GM10266 (cell line): ENCODE data around the gene PKIG.

ENCODE experiments used
- DNase-seq: peaks from one replicate; pipeline ENCODE4 v3.0.0; 2012; ENCODE audit errors: extremely low spot score
- CTCF ChIP-seq: IDR thresholded peaks from 2 replicates; pipeline ENCODE4 v1.5.1; 2012; ENCODE audit warnings: mild to moderate bottlenecking, low read depth; ENCODE audit not compliant: control insufficient read depth, insufficient read depth; ENCODE audit errors: missing control alignments

PKIG gene

DNA sequence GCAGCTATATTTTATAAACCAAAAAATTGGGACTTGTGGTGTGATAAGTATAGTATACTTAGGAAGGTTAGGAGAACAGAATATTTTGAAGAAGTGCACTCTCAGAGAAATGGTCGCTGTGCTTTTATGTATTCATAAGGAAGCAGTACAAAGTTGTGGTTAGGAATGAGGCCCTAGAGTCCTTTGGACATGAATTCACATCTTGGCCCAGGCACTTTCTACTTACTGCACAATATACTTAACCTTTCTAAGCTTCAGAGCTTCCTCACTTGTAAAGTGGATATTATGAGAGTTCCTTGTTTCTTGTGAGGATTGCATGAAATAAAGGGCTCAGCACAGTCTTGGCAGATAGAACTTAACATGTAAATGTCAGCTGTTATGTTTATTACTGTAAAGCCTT, 39.5 kb upstream of the PKIG start:
- TF ChIP-seq CTCF = no peak
- no peak for DNase-seq

DNA sequence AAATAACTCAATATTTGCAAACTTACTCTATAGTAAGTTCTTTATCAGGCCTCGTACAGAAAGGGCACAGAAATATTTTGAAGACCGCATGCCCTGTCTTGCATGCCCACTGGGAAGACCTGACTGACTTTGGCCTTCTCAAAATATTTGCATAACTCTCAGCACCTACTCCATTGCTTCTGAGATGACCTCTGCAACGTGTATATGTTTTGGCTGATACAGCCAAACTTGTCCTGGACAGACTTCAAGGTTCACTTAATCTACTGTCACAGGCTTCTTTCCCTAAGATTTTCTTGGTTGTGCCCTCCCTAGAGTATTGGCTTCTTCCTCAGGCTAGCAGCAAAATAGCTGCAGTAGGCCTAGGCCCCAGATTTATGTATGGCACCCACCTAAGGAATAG, 39.0 kb upstream of the PKIG start:
- DNase-seq = no peak
- TF ChIP-seq CTCF = no peak

DNA sequence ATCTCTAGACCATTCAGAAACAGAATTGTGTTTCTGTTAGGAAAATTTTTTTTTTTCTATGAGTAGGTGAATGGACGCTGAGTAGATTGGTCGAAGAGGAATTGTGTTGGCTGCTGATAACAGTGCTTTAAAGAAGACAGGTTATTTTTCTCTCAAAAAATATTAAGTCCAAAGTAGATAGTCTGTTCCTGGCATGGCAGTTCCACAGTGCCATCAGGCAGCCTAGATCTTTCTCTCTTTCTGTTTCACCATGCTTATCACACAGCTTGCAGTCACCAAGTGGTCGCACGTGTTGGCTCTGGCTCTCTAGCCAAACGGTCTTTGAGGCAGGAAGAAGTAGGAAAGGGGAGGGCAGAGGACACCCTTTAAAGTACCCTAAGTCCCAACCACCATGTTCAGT, 38.1 kb upstream of the PKIG start:
- TF ChIP-seq CTCF = no peak
- no peak for DNase-seq

DNA sequence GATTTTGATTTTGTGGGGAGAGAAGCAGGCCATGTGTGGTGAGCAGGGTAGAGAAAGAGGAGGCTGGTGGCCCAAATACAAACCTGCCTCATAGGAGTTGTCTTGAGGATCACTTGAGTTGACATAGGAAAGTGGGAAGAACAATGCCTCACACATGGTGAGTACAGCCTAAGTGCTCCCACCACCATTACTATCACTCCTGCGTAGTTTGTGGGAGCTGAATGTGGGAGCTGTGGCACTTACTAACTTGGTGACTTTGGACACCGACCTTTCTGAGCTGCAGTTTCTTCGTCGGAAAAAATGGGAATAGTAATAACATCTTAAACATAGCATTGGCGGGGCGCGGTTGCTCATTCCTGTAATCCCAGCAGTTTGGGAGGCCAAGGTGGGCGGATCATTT, 35.0 kb upstream of the PKIG start:
- no peak for TF ChIP-seq CTCF
- DNase-seq = no peak

DNA sequence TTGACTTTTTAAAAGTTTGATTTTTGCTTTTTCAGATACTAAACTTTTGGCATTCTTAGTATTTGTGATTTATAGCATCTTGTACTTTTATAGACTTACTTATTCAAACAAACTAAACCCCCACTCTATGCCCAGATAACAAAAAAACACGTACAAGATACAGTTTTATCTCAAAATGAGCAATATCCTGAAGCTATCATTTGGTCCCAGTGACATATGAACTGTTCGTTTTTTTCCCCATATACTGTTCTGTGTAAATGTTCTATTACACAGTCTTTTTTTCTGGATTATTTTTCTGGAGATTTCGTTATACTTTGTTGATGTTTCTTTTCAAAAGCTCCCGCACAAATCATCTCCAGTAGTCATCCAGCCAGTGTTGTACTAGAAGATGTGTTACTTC, 33.3 kb upstream of the PKIG start:
- no peak for TF ChIP-seq CTCF
- DNase-seq = no peak

- TF ChIP-seq CTCF = no peak
- DNase-seq = no peak
Measured at GRCh38 chr20:44552050-44552449, 30.3 kb upstream of the PKIG start.

GRCh38 chr20:44552568-44552949, 29.8 kb upstream of the PKIG start:
- no peak for DNase-seq
- no peak for TF ChIP-seq CTCF
